Omental fat pad (tissue), 4 donors: ENCODE data around the gene MRGPRF. TPM values are rescaled to one million over a fixed set of nuclear protein-coding genes. Genes with fewer than 3 reads are reported as not detected.

Experiments used
- ATAC-seq: fragments of 150-250 bp; one replicate; pipeline ENCODE4 v1.9.1; 2016; ENCODE audit warnings: mild to moderate bottlenecking, moderate library complexity; ENCODE audit not compliant: low FRiP score
- DNase-seq: peaks from one replicate; pipeline ENCODE4 v3.0.0-alpha.2; 2019; ENCODE audit warnings: low spot score
- total RNA-seq, 4 donors: library from RNA; depleted of rRNA; stranded (reverse); fragments of >200 nt; gene quantifications; one replicate each; pipeline ENCODE4 v1.1.0, GENCODE V29; 2016
- TF ChIP-seq, protein P1 (sequence below), 3 donors: fragments of 450-650 bp; IDR thresholded peaks; one replicate each; pipeline ENCODE4 v1.5.1; 2016 to 2017; ENCODE audit warnings: antibody characterized with exemption in 3 of 3, mild to moderate bottlenecking in 3 of 3, moderate library complexity in 2 of 3

MRGPRF gene
- total RNA-seq, 4 donors from 2014 or later, result 27.8 to 59.4 (median 54.5) TPM

DNA sequence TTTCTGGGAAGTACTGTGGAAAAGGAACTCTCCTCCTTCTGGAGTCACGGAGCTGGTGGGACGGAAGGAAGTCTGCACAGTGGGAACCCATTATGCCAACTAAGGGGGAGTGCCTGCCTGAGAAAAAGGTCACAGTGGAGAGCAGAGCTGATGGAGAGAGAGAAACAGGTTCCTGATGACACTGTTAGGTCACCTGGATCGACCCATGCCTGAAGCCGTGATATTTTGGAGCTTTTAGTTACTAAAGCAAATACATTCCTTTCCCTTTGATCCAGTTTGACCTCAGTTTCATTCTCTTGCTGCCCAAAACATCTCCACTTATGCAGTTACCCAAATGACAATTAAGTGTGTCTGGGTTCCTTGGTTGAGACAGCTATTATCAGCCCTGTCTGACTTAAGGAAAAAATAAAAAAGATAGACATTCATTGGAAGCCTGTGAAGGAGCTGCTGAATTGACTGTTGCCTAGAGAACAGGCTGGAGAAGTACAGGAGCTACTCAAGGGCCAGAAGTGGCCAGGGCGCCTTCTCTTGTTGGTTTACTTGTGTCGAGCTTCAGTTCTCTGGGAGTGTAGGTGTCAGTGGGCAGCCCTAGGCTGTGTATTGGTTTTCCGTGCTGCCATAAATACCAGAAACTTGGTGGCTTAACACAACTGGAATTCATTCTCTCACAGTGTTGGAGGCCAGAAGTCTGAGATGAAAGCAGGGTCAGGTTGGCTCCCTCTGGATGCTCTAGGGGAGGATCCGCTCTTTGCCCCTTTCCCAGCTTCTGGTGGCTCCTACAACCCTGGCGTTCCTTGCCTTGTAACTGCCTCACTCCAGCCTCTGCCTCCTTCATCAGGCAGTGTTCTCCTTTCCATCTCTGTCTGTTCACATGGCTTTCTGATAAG is 45.9 kb downstream of the MRGPRF start:
- TF ChIP-seq, protein P1, sequence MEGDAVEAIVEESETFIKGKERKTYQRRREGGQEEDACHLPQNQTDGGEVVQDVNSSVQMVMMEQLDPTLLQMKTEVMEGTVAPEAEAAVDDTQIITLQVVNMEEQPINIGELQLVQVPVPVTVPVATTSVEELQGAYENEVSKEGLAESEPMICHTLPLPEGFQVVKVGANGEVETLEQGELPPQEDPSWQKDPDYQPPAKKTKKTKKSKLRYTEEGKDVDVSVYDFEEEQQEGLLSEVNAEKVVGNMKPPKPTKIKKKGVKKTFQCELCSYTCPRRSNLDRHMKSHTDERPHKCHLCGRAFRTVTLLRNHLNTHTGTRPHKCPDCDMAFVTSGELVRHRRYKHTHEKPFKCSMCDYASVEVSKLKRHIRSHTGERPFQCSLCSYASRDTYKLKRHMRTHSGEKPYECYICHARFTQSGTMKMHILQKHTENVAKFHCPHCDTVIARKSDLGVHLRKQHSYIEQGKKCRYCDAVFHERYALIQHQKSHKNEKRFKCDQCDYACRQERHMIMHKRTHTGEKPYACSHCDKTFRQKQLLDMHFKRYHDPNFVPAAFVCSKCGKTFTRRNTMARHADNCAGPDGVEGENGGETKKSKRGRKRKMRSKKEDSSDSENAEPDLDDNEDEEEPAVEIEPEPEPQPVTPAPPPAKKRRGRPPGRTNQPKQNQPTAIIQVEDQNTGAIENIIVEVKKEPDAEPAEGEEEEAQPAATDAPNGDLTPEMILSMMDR (IDR thresholded peaks at IDR 0.05), result no peak
- ATAC-seq (no peak), DNase-seq (no peak)

DNA sequence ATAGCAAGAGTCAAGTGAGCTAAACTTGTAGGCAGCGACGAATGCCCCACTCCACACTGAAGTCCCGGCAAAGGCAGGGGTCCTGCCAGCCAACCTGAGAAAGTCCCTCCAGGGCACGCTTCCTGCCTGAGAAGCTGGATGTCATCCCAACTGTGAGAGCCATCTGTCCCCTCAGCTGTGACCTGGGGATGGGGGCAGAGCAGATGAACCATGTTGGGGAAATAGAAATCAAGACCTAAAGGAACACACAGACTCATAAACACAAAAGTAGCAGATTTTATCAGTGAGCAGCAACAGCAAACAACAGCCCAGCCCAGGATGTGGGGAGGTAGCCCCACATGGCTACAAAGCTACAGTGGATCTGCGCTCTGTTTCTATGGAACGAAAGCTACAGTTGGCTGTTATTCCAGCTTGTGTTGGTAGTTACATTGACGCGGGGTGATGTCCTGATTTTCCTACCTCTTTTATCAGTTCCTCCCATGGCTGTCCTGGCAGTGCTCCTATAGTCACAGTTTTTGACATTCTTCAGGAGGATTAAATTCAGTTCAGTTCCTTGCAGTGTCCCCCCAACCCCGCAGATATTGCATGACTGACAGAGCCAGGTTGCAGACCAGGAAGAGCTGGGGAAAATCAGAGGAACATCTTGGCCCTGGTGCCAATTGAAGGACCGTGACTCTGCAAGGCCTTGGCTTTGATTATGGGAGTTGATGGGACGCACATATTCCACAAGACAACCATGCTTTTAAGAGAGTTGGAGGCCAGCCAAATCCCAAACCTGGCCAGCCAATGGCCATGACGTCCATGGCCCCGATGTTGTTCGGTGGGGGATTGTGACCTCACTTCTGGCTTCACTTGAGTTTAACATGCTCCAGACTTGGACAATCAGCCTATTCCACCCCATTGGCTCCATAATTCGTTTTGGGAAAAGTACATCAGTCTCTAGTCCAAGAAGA is 46.9 kb downstream of the MRGPRF start:
- DNase-seq (no peak), ATAC-seq (no peak)
- TF ChIP-seq, protein P1 (IDR thresholded peaks at IDR 0.05), result no peak

DNA sequence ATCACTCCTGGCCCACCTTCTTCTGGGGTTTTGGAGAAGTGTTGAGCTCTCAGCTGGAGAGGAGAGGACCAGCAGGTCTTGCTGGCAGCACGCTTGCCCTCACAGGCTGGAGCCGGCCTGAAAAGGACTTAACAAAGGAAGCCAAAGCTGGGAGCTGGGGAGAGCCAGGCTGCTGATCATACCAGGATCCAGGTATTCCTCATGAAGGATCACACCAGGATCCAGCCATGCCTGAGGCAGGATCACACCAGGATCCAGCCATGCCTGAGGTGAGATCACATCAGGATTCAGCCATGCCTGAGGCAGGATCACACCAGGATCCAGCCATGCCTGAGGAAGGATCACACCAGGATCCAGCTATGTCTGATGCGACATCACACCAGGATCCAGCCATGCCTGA is 49.3 kb downstream of the MRGPRF start:
- TF ChIP-seq, protein P1 (IDR thresholded peaks at IDR 0.05), result no peak
- ATAC-seq (no peak), DNase-seq (no peak)

DNA sequence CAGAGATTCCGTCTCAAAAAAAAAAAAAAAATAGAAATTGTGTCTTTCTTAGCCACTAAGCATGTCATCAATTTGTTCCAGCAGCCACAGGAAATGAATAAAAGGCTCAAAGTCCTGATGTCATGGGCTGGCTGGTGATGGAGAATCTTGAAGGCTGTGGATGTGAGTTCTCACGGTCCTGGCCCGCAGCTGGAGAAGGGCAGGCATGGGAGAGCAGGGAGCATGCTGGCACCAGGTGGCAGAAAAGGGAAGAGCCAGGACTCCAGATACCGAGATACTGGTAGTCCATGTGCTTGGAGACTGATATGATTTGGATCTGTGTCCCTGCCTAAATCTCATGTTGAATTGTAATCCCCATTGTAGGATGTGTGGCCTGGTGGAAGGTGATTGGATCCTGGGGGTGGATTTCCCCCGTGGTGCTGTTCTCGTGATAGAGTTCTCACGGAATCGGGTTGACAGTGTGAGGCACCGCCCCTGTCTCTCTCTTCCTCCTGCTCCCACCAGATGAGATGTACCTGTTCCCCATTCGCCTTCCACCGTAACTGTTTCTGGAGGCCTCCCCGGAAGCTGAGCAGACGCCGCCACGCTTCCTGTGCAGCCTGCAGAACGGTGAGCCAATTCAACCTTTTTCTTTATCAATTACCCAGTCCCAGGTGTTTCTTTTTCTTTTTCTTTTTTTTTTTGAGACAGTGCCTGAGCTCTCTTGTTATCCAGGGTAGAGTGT is 50.4 kb downstream of the MRGPRF start:
- DNase-seq, result no peak
- no peak for ATAC-seq

DNA sequence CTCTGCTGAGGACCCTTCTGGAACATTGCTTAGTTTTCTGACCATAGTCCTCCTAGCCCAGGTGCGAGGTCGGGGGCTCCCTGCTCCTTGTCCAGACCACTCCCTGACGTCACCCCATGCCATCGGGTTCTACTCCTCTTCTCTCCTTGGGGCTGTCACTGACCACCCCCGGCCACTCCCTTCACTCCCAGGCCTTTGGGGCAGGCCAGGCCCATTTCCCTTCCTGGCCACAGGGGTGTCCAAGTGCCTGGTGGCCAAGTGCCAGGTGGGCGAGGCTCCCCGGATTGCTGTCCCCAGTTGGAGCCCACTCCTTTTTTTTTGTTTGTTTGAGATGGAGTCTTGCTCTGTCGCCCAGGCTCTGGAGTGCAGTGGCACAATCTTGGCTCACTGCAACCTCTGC is 51.8 kb downstream of the MRGPRF start:
- TF ChIP-seq, protein P1 (IDR thresholded peaks at IDR 0.05), result no peak
- DNase-seq, result no peak
- ATAC-seq, result no peak

More for the DNA sequence above, 50.4 kb downstream of the MRGPRF start:
- TF ChIP-seq, protein P1 (IDR thresholded peaks at IDR 0.05), result no peak

DNA sequence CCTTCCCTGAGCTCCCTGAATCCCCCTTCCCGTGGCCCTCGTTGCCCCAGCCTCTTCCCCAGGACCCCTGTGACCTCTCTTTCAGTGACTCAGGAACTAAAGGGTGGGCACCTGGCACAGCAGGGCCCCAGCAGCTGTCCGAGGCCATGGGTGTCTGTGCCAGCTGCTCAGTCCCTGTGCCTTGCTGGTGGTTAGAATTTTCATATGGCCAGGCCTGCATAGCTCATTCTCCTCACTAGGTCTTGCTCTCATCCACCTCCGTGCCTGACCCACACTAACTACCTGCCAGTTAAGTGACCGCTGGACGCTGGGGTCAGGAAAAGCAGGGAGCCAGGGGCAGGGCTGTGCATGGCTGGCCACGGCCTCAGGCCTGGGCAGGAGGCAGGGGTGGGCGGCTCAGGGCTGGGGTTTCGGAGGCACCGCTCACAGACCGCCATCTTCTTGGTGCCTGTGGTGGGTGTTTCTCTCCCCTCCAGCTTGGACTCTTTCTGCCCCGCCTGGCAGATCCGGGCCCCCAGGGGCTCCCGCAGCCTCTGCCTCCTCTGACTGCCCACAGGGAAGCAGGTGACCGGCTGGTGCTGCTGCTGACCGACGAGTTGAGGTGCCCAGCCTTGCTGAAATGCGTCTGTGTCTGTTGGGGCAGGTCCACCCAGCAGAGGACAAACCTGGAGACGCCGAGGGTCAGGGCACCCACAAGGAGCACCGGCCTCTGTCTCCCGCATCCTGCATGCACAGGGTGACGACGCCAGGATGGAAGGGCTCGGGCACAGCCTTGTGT is 52.6 kb downstream of the MRGPRF start:
- TF ChIP-seq, protein P1 (IDR thresholded peaks at IDR 0.05), result no peak
- ATAC-seq, result no peak
- no peak for DNase-seq
